GM23248 (cell line): Measurements from ENCODE around the gene FNDC3B.

Source experiments
- EZH2 ChIP-seq: fragments of 200-600 bp; sonication (generic); IDR thresholded peaks from 2 replicates; pipeline ENCODE4 v1.6.1; 2018; ENCODE audit warnings: antibody characterized with exemption, mild to moderate bottlenecking; ENCODE audit not compliant: insufficient read depth, poor library complexity, severe bottlenecking
- EZH2phosphoT487 ChIP-seq: fragments of 200-600 bp; sonication (generic); IDR thresholded peaks from 2 replicates; pipeline ENCODE4 v1.6.1; 2018; ENCODE audit warnings: antibody characterized with exemption, moderate library complexity, mild to moderate bottlenecking, low read depth; ENCODE audit not compliant: insufficient read depth

GRCh38 chr3:172449466-172450149 lies 410.2 kb downstream of the FNDC3B start:
- TF ChIP-seq EZH2phosphoT487 (no peak), EZH2 (no peak)
